Stimulated activated CD4-positive, alpha-beta T cell treated with anti-CD3 and anti-CD28 coated beads, Interleukin-4, amount 100 ng/mL, for 48 hours (primary cell): ENCODE results near the gene GABPB1.
"Not testable (repeated sequence)": the region's sequence is repeated elsewhere in the genome, so short reads cannot be mapped to it uniquely, and the experiment has no call there.

Source experiments
- DNase-seq, 2 donors: peaks; one replicate each; pipeline ENCODE4 v3.0.0-alpha.2; 2020; ENCODE audit warnings: low read depth in 2 of 2

The GABPB1 gene

DNA sequence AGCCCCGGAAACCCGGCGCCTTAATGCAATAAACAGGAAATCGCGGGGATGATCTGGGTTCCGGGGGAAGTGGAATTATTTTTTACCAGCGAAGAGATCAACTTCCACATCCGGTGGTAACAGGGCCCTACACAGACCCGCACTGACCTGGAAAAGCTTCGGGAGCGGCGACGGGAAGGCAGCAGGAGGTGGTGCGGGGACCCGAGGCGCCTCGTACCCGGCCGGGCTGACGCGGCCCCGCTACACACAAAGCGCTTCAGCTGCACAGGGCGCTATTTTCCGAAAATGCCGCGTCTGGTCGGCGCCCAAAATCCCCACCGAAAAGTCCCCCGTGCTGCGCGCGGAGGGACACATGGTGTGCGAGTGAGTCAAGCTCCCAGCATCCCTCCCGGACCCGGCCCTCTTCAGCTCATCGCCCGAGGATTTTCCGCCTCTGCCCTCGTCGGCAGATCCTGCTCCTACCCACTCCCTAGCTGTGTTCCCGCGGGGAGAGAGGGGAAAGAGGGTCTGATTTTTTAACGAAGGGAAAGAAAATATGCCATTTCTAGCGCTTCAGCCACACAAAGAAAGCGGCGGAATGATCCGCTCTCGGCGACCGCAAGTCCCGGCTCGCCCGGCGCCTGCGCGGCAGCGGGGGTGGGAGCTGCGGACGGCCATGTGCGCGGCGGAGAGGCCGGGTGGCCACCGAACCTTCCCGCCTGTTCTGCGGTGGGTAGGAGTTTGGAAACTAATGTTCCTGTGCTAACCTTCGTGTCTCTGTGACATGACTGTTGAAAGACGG lies at the start of gene GABPB1:
TSS of gene GABPB1 (minus strand) at position 361 of the 781 bp plus-strand sequence. CDS start 45,400 bp downstream, outside the sequence.
- DNase-seq = peak; percentile 80 to 86

DNA sequence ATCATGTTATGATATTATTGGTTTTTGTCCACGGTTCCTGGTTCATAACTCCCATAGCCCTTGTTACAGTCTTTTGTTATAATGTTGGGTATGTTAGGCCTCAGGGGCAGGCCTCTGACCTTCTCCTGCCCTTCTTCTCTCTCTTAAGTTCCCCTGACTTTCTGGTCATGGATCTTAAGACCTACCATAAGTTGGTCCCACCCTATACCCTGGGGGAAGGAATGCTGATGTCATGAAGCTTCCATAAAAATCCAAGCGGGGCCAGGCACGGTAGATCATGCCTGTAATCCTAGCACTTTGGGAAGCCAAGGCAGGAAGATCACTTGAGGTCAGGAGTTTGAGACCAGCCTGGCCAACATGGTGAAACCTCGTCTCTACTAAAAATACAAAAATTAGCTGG lies 36.6 kb upstream of the GABPB1 start:
- not testable (repeated sequence) for DNase-seq

DNA sequence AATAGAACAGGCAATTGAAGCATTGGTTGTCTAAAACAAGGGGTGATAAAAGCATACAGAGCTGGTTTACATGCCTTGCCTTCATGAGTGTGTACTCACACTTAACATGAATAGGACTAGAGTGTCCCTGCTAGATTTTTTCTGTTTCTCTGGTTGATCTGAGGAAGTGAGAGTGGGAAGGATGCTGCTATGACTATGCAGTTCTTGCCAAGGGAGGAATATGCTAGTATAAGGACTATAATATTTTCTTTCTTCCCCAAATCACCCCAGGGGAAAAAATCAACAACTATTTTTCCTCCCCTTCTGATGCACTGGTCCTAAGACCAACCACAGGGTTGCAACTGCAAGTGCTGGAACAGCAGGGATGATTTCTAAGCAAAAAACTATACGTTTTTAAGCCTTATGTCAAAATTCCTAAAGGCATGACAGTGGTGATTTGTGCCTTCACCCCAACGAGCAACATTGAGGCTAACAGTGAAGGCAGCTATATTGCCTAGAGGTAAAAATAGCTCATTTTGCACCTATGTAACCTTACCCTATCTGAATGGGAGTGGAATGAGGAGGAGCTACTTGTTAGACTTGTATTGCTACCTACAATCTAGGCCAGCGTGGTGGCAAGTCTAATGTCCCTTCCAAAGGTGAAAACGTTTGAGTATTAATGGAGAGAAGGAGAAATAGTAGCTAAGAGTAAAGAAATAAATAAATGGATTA lies 35.7 kb upstream of the GABPB1 start:
- no peak for DNase-seq

DNA sequence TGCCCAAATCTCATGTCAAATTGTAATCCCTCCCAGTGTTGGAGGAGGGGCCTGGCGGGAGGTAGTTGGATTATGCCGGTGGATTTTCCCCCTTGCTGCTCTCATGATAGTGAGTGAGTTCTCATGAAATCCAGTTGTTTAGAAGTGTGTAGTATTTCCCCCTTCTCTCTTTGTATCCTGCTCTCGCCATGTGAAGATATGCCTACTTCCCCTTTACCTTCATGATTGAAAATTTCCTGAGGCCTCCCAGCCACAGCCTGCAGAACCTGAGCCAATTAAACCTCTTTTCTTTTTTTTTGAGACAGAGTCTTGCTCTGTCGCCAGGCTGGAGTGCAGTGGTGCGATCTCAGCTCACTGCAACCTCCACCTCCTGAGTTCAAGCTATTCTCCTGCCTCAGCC lies 27.4 kb upstream of the GABPB1 start:
- not testable (repeated sequence) for DNase-seq

DNA sequence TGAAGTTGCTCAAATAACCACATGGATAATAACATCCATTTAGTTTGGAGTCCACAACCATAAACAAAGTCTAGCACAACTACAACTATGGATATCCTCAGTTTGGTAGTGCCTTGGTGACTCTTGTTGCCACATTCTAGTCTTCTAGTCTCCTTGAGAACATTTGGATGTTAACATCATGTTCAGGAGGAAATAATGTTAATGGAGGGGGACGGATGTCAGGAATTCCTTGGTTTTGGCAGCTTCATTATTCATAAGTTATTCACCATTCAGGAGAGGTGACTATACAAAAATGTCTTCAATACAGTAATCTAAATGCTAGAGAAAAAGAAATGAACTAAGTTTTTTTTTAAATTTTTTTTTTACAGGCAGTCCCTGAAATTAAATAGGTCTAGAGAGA lies 26.4 kb upstream of the GABPB1 start:
- DNase-seq = no peak

DNA sequence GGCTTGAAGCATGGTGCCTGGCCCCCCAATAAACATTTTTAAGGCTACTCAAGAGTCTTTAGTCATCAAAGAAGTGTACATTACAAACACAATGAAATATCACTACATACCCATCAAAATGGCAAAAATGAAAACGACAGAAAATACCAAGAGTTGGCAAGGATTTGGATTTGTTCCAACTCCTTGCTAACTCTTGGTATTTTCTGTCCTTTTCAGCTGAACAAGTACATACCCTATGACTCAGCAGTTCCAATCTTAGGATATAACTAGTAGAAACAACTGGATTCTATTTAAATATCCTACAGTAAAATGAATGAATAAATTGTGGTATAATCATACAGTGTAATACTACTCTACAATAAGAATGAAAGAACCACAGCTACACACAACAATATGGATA lies 25.1 kb upstream of the GABPB1 start:
- no peak for DNase-seq

DNA sequence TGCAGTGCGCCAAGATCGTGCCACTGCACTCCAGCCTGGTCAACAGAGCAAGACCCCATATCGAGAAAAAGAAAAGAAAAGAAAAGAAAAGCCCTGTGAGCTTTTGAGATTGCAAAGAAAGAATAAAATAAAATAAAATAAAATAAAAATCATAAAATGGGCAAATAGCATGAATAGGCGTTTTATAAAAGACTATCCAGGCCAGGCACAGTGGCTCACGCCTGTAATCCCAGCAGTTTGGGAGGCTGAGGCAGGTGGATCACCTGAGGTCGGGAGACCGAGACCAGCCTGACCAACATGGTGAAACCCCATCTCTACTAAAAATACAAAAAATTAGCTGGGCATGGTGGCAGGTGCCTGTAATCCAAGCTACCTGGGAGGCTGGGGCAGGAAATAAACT lies 24.4 kb upstream of the GABPB1 start:
- DNase-seq = not testable (repeated sequence)

DNA sequence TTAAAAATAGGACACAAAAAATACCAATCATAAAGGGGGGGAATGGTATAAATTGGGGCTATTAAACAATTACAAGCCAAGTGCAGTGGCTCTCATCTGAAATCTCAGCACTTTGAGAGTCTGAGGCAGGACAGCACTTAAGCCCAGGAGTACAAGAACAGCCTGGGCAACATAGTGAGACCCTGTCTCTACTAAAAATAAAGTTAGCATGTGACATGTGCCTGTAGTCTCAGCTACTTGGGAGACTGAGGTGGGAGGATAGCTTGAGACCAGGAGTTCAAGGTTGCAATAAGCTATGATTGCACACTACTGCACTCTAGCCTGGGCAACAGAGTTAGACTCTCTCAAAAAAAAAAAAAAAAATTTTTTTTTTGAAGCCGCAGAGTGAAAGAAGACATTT lies 23.8 kb upstream of the GABPB1 start:
- no peak for DNase-seq

DNA sequence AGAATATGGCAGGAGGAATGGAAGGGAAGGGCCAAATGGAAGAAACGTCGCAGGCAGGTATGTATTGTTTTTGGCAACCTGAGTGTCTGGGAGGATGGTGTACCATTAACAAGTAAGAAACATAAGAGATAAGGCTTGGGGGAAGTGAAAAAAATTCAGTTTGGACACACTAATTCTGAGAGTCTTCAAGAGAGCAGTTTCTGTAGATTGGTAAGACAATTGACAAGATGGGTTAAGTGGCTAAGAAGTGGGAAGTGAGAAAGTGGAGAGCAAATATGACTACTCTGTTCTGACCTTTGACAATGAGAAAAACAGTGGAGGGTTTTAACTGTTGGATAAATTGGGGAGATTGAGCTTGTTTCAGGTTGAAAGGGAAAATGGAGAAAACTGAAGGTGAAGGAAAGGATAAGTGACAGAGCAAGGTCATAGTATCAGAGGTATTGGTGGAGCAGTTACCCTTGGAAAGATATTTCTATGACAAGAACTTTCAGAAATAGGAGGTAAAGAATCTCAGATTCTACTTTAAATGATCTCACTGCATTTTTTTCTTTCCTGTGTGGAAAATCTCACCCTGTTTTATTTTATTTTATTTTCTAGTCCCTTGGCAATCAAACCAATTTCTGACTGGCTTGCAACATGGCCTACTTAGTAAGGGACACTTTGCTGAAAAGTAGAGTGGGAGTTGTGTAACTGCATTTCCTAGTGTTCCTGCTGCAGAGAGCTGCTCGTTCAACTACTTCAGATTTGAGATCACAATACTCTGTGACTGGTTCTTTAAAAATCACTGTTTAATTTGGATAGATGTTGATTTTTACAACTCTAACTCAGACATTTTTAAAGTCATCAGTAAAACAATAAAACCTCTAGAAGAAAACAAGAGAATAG lies 23.1 kb upstream of the GABPB1 start:
- no peak for DNase-seq

DNA sequence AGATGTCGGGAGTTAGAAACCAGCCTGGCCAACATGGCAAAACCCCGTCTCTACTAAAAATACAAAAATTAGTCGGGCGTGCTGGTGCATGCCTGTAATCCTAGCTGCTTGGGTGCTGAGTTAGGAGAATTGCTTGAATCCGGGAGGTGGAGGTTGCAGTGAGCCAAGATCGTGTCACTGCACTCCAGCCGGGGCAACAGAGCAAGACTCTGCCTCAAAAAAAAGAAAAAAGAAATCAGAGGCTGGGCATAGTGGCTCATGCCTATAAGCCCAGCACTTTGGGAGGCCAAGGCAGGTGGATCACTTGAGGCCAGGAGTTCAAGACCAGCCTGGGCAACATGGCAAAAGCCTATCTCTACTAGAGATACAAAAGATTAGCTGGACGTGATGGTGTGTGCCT lies 14.6 kb upstream of the GABPB1 start:
- DNase-seq = not testable (repeated sequence)

DNA sequence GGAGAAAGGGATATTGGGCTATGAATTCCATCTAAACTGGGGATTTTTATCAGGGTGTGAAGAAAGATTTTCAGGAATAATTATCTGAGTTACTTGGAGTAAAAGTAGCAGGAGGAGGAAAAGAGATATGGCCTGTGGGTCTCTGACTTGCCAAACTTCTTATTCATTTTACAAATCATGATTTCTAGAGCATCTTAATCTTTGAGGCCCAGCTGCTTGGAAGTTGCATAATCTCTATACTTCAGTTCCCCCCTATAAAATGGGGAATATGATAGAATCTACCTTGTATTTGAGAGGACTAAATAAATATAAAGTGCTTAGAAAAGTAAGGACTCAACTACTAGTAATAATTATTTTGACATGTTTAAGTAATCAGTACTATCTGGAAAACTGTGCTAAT lies 11.0 kb upstream of the GABPB1 start:
- DNase-seq = no peak

DNA sequence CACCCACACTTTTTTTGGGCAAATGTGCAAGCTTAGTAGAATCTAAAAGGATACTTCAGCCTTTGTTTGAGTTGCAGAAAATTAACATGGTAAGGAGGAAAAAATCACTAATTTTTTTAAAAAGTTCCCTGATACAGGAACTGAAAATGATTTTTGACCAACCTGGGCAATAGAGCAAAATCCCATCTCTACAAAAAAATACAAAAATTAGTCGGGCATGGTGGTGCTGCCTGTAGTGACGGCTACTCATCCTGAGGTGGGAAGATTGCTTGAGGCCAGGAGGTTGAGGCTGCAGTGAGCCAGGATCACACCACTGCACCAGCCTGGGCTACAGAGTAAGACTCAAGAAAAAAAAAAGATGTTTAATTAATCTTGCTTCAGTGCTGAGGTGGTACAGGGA lies 10.6 kb upstream of the GABPB1 start:
- DNase-seq = no peak

DNA sequence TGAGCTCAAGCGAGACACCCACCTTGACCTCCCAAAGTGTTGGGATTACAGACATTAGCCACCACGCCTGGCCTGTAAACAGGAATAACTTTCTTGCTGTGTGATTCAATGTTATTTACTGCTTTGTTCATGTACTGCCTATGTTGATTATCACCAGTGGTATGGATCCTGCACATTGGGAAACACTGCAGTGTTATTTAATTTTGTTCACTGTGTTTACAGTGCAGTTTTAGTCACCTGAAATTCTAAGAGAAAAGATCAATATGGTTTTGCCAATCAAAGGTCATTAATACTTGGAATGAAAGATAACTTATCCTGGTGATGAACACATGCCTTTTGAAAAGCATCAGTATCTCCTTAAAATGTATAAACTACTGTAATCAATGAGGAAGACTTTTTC lies 8.6 kb upstream of the GABPB1 start:
- no peak for DNase-seq

DNA sequence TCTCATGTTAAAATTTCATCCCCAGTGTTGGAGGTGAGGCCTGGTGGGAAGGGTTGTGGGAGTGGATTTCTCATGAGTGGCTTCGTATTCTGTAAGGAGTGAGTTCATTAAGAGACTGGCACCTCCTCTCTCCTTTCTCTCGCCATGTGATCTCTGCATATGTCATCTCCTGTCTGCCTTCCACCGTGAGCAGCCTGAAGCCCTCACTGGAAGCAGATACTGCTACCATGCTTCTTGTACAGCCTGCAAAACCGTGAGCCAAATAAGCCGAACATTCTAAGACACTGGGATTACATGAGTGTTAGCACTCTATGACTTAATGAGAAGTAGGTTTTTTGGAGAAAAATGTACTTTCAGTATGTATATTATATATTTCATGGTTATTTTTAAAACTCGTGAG lies 6.8 kb upstream of the GABPB1 start:
- no peak for DNase-seq

DNA sequence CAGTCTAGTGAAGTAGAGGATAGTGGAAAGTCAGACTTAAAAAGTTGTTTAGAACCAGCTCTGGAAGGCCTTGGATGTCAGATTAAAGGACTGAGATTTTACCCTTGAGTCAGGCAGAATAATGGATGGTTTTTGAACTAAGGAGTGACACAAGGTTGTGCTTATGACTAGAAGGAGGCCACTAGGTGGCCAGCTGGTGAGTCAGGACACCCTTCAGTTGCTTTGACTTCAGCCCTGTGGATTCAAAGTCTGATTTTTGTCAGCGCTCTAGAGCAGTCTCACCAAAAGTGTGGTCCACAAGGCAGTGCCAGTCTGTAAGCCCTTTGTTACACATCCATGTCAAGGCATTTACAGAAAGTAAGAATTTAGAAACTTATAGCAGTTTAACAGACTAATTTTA lies 3.8 kb upstream of the GABPB1 start:
- peak in 1 of 2 donors; percentile 15 for DNase-seq

DNA sequence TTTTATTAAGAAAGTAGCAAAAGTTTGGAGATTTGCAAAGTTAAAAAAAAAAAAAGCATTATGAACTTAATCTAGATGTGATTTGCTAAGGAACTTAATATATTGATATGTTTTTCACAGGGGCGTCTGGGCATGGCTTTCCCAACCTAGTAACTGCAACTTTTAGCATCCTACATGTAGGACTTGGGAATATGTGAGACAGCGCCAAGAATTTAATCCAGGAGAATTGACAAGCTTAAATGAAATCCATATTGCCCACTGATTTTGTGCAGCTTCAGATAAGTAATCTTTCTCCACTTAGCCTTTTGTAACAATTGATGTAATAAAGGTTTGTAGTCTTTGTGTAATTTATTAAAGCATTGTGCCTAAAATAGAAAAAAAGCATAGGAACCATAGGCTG lies 982 bp upstream of the GABPB1 start:
- DNase-seq = no peak

DNA sequence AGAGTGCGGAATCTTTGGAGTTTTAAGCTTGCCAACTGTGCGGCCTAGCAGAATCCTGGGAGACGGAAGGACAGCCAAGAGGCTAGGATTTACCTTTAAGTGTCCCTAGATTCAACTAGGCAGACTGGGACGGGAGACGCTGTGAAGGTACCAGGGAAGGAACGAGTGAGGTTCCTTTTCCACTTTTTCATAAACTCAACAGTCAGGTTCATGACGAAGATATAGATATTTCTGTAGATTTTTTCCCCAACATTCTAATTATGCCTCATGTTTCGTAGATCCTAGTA lies 564 bp upstream of the GABPB1 start:
- no peak for DNase-seq

DNA sequence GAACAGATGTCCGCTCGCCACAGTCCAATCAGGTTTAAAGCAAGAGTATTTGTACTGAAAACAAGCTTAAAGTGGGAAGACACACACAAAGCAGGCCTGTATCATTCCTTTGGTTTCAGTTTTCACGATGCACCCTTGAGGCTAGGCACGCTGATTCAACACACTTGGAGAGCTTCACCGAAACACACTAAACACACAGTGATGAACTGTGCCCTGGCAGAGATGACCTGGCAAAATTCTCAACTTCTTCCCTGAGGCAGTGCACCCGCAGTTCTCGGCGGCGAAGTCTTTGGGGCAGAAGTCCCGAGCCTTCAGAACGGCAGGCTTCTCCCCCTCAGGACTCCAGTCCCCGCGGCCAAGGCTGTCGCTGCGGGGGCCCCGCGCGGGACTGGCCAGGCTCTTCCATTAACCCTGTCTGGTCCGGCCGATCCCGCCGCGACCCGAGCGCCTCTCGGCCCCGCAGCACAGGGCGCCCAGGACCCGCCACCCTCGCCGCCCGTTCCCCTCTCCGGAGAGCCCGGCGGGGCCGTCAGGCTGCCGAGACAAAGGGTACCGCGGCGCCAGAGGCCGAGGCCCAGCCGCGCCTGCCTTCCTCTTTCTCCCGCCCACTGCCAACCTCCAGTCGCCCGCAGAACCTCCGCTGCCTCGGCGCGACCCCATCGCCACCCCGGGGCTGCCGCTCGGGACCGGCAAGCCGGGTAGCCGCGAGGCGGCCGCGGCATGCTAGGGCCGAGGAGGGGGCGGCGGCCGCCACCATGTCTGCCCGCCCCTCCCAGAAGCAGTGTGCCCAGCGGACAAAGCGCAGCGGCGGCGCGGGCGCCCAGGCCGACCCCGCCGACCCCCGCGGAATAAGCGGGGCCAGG lies 792 bp downstream of the GABPB1 start:
- peak; percentile 34 to 48 for DNase-seq

DNA sequence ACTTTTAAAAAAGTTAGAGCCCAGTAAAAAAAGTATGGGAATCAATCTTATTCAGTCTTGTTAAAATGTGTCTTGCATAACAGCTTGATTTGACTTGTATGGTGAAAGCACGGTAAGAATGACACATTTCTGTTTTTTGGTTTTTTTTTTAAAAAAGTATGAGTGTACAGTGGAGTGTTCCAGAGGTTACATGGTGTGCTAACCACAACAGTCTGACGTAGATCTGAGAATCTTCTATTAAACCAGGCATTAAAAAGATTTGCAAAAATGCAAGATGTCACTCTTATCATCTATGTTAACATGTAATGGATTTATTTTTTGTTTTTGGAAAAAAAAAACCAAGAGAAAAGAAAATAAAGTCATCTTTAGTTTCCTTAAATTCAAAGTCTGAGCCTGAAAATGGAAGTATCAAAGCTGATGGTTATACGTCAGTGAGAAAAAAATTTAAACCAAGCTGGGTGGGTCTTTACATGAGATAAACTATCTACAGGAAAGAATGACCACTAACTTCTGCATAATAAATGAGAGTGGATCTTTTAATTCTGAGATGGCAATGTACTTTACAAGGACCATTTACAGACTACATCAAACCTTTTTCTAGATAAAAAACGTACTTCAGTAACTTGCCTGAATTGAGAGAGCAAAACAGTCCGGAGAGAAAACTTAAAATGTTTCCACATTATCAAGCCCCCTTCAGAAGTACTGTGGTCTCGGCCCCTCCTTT lies 1.6 kb downstream of the GABPB1 start:
- no peak for DNase-seq

DNA sequence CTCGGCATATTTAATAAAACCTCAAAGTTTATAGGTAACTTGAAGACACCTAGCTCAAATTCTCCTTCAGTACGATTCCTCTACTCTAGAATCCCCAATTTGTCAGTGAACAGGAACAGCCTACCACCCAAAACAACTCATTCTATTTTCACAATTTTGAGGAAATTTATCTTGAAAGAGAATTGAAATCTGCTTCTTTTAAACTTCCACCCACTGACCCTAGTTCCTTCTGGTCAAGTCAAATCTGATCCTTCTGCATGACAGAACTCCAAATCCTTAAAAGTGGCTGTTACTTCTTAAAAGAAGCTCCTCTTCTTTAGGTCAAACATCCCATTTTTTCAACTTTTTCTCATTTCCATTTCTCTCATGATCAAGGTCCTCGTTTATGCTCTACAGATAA lies 4.4 kb downstream of the GABPB1 start:
- no peak for DNase-seq

DNA sequence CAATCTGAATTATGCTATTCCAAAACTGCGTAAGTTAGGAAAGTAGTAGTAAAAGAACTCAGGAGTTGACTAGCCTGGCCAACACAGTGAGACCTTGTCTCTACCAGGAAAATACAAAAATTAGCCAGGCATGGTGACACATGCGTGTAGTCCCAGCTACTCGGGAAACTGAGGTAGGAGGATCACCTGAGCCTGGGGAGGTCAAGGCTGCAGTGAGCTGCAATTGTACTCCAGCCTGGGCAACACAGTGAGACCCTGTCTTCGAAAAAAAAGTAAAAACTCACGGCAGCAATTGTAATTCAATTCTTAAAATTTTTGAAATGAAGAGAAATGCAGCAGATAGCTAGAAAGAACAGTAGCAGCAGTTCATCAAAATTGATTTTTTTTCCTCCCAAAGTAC lies 9.7 kb downstream of the GABPB1 start:
- no peak for DNase-seq
